Ovary (tissue), 9 donors: Measurements from ENCODE around the gene EPHB1. TPM values are rescaled to one million over a fixed set of nuclear protein-coding genes. Genes with fewer than 3 reads are reported as not detected.

ENCODE experiments used
- DNase-seq, 5 donors: peaks; one replicate each; pipeline ENCODE4 v3.0.0-alpha.2; 2019 to 2020
- H3K27ac ChIP-seq, 2 donors: fragments of 200-600 bp; one replicate each; pipeline versions ENCODE4 v1.5.1 to v1.8.0; 2019 to 2022
- H3K27me3 ChIP-seq: fragments of 200-600 bp; one replicate; pipeline ENCODE4 v1.8.0; 2022
- H3K36me3 ChIP-seq: fragments of 200-600 bp; sonication (generic); one replicate; pipeline ENCODE4 v1.5.1; 2019
- H3K4me1 ChIP-seq: one replicate; pipeline ENCODE4 v1.8.1; 2013; ENCODE audit warnings: mild to moderate bottlenecking, moderate library complexity; ENCODE audit not compliant: insufficient read depth
- H3K4me3 ChIP-seq: fragments of 200-600 bp; sonication (generic); one replicate; pipeline ENCODE4 v1.5.1; 2017
- H3K9me3 ChIP-seq, 2 donors: fragments of 200-600 bp in 1 of 2; sonication (generic) in 1 of 2; one replicate each; pipeline versions ENCODE4 v1.5.1 to v1.8.1; 2013 to 2019; ENCODE audit warnings: mild to moderate bottlenecking in 1 of 2, moderate library complexity in 1 of 2
- EP300 ChIP-seq: sonication (generic); formaldehyde crosslinking; IDR thresholded peaks from one replicate; pipeline ENCODE4 v1.6.1; 2017; ENCODE audit warnings: antibody characterized with exemption
- POLR2A ChIP-seq: fragments of 450-650 bp; IDR thresholded peaks from one replicate; pipeline ENCODE4 v1.6.1; 2017; ENCODE audit warnings: antibody characterized with exemption, mild to moderate bottlenecking, moderate library complexity
- WGBS, 3 donors: extraction: QIAGEN DNeasy Blood & Tissue Kit in 1 of 3; methylation state at CpG; one replicate each; pipeline versions ENCODE4 v1.1.5 to v1.1.7; 2013 to 2017; 5-methylcytosine and 5-hydroxymethylcytosine counted together
- intact Hi-C, 4 donors: fragments of 100-400 bp; cut with DNase I; formaldehyde crosslinking; loops; one replicate each; pipeline versions ENCODE4 v1.11.0 to v1.15.1; 2022 to 2023
- polyA plus RNA-seq, 2 donors: library from polyadenylated mRNA; stranded (reverse); fragments of 200-250 nt in 1 of 2; fragments of 350-450 nt in 1 of 2; fragmentation: Illumina TruSeq in 1 of 2; extraction: RNeasy Lipid Tissue Mini Kit (QIAGEN cat#74804) in 1 of 2; gene quantifications; one replicate each; pipeline ENCODE4 v1.2.3, GENCODE V29; 2013 to 2014
- total RNA-seq, 7 donors: library from RNA; depleted of rRNA in 2 of 7; stranded (reverse); fragments of >200 nt in 2 of 7; fragmentation: NEBNext Ultra II Directional in 3 of 7; extraction: Animal tissue kit (Norgen Biotek cat#: 25700) in 3 of 7; gene quantifications; one replicate each; pipeline versions ENCODE4 v1.1.0 to v1.2.4, GENCODE V29; 2016 to 2023
- TF ChIP-seq, protein P1 (sequence below), 3 donors: fragments of 450-650 bp in 2 of 3; fragments of 200-600 bp in 1 of 3; IDR thresholded peaks; one replicate each; pipeline versions ENCODE4 v1.5.1 to v1.8.0; 2016 to 2022; ENCODE audit warnings: antibody characterized with exemption in 3 of 3, mild to moderate bottlenecking in 1 of 3
- donor health status: DM: no; HTN: no; CAD: no; lungs with moderate emphysema.
- donor health status: DM: no; HTN: no; CAD: no.
- donor health status: Bipolar disorder and iron deficiency.
- donor health status: DM: yes; HTN: yes; CAD: no.
- donor health status: DM: no; HTN: no; CAD: no.
- donor health status: DM: yes; HTN: yes; CAD: no.

Gene EPHB1
- total and polyA plus RNA-seq, 9 donors: 0.25 to 2.7 (median 1.0) TPM

DNA sequence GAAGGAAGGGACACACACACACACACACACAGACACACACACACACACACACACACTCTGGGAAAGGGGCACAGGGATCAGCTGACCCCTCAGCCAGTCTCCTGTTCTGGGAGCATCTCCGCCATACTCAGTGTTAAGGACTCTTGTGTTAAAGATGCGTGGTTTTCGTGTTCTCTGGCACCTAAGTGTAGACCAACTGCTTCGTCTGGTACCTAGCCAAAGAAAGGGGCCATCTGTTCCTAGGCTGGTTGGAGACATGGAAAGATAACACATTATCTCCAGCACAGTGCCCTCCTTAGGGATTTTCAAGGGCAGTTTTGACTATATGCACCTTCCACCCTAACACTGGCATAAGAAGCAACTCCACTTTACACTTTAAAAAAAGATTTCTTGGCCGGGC is 65.1 kb downstream of the EPHB1 start:
- TF ChIP-seq, protein P1, sequence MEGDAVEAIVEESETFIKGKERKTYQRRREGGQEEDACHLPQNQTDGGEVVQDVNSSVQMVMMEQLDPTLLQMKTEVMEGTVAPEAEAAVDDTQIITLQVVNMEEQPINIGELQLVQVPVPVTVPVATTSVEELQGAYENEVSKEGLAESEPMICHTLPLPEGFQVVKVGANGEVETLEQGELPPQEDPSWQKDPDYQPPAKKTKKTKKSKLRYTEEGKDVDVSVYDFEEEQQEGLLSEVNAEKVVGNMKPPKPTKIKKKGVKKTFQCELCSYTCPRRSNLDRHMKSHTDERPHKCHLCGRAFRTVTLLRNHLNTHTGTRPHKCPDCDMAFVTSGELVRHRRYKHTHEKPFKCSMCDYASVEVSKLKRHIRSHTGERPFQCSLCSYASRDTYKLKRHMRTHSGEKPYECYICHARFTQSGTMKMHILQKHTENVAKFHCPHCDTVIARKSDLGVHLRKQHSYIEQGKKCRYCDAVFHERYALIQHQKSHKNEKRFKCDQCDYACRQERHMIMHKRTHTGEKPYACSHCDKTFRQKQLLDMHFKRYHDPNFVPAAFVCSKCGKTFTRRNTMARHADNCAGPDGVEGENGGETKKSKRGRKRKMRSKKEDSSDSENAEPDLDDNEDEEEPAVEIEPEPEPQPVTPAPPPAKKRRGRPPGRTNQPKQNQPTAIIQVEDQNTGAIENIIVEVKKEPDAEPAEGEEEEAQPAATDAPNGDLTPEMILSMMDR (IDR thresholded peaks at IDR 0.05): no peak
- TF ChIP-seq EP300: no peak
- TF ChIP-seq POLR2A: no peak
- no peak overlapping the region for H3K4me3 ChIP-seq
- H3K4me1 ChIP-seq: no peaks in the 10 kb centered on the region
- intact Hi-C loops: no loop called here
- H3K9me3 ChIP-seq: no peaks in the 10 kb centered on the region
- H3K36me3 ChIP-seq: no peaks in the 10 kb centered on the region
- 74 to 92% (median 88%) methylated on average over 5 of the region's 5 CpGs for WGBS, 3 donors
- no peak for DNase-seq
- no peak overlapping the region for H3K27ac ChIP-seq
- H3K27me3 ChIP-seq: no peaks in the 10 kb centered on the region

DNA sequence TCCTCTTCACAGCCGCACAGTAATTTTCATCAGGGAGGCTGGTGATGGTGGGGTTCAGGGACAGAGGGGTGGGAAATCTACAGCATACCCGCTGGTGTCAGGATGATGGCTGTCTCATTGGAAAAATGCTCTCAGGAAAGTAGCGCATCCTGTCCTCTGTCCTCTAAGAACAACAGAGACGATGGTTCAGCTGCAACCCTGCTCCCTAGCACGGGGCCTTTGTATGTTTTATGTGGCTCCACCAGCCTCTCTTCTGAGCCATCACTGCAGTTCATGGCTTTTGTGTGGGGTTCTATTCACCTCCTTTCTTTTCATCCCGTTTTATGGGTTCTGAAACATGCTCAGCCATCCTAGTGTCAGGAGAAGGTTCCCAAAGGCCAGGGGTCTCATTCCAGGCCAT is 68.9 kb downstream of the EPHB1 start:
- 61 to 72% (median 66%) methylated on average over 6 of the region's 6 CpGs for WGBS, 3 donors
- no peaks in the 10 kb centered on the region for H3K27me3 ChIP-seq
- TF ChIP-seq, protein P1 (IDR thresholded peaks at IDR 0.05): no peak
- no peak for TF ChIP-seq EP300
- no peak for TF ChIP-seq POLR2A
- intact Hi-C loops: no loop called here
- no peaks in the 10 kb centered on the region for H3K36me3 ChIP-seq
- H3K27ac ChIP-seq: no peak overlapping the region
- no peaks in the 10 kb centered on the region for H3K4me1 ChIP-seq
- no peaks in the 10 kb centered on the region for H3K9me3 ChIP-seq
- no peak overlapping the region for H3K4me3 ChIP-seq
- no peak for DNase-seq

DNA sequence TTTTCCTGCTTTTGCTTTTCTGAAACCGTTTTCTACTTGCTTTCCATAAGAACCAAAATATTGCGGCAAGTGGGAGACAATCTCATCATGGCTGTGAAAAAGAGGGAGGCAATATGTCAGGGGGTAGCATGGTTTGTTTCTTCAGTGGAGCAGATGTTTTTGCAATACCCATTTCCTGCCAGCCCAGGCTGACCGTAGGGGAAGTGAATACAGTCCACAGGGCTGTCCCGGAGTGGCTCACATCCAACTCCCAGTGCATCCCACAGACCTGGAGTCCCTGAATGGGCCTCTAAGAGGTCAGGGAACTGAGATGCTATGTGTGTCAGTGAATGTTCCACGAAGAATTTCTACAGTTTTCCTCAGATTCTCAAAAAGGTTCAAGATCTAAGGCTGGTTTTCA is 69.6 kb downstream of the EPHB1 start:
- DNase-seq: no peak
- WGBS, 3 donors: 4 to 10% (median 8%) methylated on average over 5 of the region's 5 CpGs

DNA sequence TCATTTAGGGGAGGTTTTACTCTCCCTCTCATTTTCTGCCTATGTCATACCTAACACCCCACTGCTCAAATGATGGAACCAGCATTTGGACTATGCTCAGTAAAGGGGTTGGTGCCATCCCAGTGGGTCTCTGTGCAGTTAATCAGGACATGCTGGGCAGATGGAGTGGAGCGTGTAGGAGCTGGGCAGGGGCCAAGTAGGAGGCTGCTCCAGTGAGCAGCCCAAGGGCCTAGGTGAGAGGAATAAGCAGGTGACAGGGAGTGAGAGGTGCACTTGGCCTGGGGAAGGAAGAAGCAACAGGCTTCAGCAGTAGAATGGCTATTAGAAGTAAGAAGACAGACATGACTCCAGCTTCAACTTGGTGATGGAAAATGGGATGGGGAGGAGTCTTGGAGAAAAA is 72.2 kb downstream of the EPHB1 start:
- WGBS, 3 donors: 85 to 96% (median 88%) methylated on average over 1 of the region's 1 CpG
- no peaks in the 10 kb centered on the region for H3K9me3 ChIP-seq
- no peak for TF ChIP-seq POLR2A
- TF ChIP-seq EP300: no peak
- TF ChIP-seq, protein P1 (IDR thresholded peaks at IDR 0.05): no peak
- H3K27me3 ChIP-seq: no peaks in the 10 kb centered on the region
- no peak overlapping the region for H3K27ac ChIP-seq
- intact Hi-C loops: no loop called here
- H3K4me1 ChIP-seq: no peaks in the 10 kb centered on the region
- DNase-seq: no peak
- H3K4me3 ChIP-seq: no peak overlapping the region
- no peaks in the 10 kb centered on the region for H3K36me3 ChIP-seq

More for the DNA sequence above, 69.6 kb downstream of the EPHB1 start:
- Histone ChIP-seq H3K4me1 (no peaks in the 10 kb centered on the region), H3K4me3 (no peak overlapping the region), H3K36me3 (no peaks in the 10 kb centered on the region), H3K27me3 (no peaks in the 10 kb centered on the region), H3K27ac (no peak overlapping the region), H3K9me3 (no peaks in the 10 kb centered on the region)
- intact Hi-C loops: no loop called here
- TF ChIP-seq, protein P1 (IDR thresholded peaks at IDR 0.05): no peak
- TF ChIP-seq EP300 (no peak), POLR2A (no peak)
